GM21381 (cell line): Measurements from ENCODE around the gene BCAS3.
A peak's percentile ranks its signal among the peaks of the same experiment; 100 is the strongest.
"Not testable (repeated sequence)": the region's sequence is repeated elsewhere in the genome, so short reads cannot be mapped to it uniquely, and the experiment has no call there.

Experiments used
- ATAC-seq: cut with Tn5 transposase; IDR thresholded peaks from one replicate; pipeline ENCODE4 v1.9.1; 2021; ENCODE audit warnings: mild to moderate bottlenecking, moderate library complexity; ENCODE audit not compliant: unreplicated experiment

BCAS3 gene

DNA sequence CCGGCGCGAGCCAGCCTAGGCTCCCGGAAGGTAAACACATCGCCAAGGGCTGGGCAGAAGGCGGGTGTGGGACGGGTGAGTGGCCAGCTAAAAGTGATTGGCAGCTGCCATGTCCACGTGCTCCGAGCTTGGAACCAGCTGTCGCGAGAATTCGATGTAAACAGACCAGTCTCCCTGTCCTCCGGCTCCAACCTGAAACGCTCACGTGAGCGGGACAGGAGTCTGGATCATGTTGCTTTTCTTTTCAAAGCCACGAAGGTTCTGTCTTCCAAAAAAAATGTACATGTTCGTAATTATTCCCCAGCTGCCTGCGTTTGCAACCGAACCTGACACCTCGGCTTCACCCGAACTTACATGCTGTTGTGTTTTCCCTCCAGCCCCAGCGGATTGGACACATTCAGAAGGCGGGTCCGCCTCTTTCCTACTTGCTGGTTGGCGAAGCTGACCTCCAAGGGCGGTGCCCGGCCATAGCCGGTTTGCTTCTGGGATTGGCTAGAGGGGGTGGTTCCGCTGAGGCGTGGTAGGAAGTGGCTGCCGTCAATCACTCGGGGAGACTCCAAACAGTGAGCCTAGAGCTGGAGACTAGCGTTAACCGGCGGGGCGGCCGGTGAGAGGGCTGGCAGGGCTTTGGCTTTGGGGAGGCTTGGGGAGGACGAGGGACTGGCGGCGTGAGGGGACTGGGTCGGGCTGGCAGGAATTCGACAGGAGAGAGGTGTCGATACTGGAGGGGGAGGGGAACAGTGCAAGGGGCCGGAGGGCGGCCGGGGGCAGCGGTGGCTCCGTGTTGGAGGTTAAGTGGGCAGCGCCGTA is at the start of gene BCAS3:
BCAS3 (plus strand) TSS at position 544 of the 810 bp plus-strand sequence.
- ATAC-seq = peak; percentile 96

DNA sequence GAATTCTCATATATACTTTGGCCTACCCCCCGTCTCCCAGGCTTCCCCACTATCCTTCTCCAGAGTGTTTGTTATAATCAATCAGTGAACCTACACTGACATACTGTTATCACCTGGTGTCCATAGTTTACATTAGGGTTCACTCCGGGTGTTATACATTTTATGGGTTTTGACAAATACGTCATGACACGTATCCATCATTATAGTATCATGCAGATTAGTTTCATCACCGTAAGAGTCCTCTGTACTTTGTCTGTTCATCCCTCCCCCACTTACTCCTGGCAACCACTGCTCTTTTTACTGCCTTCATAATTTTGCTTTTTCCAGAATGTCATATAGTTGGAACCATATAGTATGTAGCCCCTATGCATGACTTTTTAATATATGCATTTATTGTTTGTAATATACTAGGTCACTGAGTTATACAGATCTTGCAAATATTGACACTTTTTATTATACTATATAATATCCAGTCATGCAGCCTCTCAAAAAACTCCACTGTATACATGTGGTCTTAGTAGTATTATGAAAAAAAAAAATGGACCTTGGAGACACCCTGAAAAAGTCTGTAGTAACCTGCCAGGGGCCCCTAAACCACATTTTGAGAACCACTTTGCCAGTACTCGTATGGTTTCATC is 49.3 kb upstream of the BCAS3 start:
- no peak for ATAC-seq

DNA sequence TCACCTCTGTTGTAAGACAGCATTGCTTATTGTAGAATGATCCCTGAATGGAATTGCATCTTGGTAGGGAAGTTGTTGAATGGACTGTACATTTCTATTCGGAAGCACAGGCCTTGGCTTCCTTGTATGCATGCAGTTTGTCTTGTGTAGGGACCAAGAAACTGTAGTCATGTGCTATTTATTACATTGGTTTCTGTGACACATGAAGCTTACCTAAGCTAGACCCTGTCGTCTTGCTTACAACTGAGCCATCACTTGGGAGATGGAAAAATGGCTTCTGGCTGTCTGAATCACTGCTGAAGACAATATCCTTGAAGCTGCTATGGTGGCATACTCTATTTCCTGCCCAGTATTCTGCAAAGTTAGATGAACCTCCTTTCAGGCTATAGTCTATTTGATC is 48.5 kb upstream of the BCAS3 start:
- ATAC-seq = no peak

DNA sequence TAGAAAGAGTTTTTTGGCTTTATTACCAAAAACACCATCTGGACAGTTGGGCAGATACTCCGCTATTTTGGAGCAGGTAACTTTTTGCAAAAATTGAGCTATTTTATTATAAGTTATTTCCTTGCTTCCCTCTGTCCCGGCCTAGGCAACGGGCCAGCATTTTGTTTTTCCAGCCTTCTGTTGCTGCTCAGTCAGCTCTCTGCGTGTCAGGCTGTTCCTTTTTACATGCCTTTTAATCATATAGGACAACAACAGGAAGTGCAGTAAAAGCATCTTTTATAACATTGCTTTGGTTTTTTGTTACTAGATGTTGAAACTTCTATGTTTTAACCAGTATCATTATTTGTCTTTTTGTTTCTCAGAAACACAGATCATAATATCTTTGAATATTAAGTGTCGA is 47.3 kb upstream of the BCAS3 start:
- ATAC-seq = no peak

DNA sequence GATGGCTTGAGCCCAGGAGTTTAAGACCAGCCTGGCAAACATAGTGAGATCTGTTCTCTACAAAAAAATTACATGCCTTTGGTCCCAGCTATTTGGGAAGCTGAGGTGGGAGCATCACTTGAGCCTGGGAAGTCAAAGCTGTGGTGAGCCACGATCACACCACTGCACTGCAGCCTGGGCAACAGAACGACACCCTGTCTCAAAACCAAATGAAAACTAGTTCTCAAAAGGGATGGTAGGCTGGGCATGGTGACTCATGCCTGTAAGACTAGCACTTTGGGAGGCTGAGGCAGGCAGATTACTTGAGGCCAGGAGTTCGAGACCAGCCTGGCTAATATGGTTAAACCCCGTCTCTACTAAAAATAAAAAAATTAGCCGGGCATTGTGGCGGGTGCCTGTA is 46.5 kb upstream of the BCAS3 start:
- no peak for ATAC-seq

DNA sequence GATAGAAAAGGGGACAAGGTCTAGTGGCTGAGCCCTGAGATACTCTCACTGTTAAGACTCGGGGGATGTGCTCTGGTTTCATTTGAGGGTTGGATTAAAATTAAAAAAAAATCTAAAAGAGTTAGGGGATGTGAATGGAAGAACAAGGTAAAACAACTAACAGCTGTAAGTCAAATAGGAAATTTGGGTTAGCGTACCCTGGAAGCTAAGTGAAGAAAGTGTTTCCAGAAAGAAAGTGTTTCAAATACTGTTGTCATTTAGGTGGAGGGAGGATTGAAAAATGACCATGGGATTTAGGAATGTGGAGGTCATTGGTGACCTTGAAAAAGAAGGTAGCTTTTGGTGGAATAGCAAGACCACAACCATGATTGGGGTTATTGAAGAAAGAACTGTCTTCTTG is 40.0 kb upstream of the BCAS3 start:
- no peak for ATAC-seq

DNA sequence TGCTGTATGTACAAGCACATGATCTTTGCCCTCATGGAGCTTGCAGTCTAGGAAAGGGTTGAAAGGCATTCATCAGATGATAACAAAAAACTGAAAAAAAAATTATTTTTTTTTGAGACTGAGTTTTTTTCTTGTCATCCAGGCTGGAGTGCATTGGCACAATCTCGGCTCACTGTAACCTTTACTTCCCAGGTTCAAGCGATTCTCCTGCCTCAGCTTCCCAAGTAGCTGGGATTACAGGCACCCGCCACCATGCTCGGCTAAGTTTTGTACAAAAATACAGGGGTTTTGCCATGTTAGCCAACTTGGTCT is 38.7 kb upstream of the BCAS3 start:
- no peak for ATAC-seq

DNA sequence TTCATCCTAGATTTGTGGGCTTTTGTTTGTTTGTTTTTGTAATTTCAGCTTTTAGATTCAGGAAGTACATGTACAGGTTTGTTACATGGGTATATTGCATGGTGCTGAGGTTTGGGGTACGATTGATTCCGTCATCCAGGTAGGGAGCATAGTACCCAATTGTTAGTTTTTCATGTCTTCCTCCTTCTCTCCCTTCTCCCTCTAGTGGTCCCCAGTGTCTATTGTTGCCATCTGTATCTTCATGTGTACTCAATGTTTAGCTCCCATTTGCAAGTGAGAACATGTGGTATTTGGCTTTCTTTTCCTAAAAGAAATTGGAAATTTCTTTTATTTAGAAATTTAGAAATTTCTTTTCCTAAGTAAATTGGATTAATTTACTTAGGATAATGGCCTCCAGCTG is 37.1 kb upstream of the BCAS3 start:
- no peak for ATAC-seq

DNA sequence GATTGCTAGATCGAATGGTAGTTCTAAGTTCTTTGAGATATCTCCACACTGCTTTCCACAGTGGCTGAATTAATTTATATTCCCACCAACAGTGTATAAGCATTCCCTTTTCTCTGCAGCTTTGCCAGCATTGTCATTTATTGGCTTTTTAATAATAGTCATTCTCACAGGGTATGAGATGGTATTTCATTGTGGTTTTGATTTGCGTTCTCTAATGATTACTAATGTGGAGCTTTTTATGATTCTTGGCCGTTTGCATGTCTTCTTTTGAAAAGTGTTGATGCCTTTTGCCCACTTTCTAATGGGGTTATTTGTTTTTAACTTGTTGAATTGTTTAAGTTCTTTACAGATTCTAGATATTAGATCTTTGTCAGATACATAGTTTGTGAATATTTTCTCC is 36.5 kb upstream of the BCAS3 start:
- ATAC-seq = no peak

DNA sequence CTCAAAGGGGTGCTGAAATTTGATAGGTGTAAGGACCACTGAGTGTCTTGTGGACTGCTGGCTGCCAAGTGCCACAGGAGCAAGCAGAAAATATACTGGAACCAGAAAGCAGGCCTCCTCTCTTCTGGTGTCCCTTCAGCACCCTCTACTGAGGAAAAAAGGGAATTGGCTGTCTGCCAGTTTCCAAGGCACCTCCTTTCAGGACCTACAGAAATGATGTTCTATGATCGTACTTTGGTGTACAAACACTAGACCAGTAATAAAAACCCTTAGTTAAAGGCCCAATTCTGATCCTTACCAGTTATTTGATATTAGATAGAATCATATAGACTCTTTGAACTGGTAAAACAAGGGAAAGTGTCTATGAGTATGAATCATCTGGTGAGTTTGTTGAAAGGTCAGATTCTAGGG is 35.8 kb upstream of the BCAS3 start:
- ATAC-seq = no peak

DNA sequence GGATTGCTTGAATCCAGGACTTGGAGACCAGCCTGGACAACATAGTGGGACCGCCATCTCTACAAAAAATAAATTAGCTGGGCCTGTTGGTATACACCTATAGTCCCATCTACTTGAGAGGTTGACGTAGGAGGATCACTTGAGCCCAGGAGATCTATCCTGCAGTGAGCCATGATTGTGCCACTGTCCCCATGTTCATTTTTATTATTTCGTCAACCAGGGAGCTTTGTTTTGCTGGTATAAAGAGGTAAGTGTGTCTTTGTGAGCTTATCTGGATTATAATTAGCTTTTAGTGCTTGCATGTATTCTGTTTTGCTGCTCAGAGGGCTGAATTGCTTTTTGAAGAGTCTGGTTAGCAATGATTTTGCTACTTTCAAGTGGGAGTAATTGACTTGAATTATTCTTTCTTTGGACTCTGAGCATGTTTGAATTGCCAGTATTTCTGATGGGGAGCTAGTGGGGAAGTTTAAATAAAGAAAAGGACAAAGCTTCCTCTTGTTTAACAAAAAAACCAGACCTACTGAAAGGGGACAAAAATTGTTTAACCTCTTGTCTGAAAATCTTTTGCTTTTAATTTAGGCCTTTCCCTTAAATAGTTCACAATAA is 31.6 kb upstream of the BCAS3 start:
- ATAC-seq = no peak

DNA sequence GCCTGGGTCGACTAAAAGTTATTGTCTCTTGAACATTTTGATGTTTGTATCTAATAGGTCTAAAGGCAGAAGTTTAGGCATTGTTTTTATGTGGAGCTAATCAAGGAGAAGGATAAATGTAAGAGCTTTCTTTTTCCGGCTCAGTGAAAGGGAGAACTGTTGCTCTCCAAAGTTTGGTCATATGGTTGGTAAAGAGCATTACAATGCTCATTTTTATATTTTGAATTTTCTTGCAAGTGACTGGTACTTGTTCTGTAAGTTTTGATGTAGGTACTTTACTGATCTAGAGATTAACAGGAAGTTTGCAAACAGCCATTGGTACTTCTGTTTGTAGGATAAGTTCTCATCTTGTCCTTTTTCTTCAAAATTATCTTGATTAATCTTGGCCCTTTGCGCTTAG is 30.9 kb upstream of the BCAS3 start:
- ATAC-seq = no peak

DNA sequence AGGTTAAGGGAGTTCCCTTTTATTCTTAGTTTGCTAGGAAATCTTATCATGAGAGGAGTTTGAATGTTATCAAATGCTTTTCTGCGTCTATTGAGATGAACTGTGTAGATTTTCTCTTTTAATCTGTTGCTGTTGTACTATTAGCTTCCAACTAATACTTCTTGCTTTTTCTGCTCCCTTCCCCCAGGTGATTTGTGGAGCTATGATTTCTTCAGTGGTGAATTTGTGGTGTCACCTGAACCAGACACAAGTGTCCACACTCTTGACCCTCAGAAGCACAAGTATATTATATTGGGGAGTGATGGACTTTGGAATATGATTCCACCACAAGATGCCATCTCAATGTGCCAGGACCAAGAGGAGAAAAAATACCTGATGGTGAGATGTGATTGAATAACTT is 29.9 kb upstream of the BCAS3 start:
- no peak for ATAC-seq

DNA sequence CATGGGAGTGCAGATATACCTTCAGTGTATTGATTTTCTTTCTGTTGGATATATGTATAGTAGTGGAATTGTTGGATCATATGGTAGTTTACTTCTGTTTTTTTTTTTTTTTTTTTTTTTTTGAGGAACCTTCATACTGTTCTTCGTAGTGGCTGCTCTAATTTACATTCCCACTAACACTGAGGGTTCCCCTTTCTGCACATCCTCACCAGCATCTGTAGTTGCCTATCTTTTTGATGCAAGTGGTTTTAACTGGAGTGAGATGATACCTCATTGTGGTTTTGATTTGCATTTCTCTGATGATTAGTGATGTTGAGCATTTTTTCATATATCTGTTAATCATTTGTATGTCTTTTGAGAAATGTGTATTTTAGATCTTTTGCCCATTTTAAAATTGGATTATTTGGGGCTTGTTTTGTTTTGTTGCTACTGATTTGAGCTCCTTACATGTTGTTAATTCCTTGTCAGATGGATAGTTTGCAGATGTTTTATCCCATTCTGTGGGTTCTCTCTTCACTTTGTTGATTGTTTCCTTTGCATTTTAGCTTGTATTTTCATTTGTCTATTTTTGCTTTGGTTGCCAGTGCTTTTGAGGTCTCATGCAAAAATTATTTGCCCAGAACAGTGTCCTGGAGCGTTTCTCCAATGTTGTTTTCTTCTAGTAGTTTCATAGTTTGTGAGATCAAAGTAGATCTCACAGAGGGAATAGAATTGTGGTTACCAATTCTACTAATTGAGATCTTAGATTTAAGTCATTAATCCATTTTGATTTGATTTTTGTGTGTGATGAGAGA is 25.0 kb upstream of the BCAS3 start:
- peak; percentile 97 for ATAC-seq

DNA sequence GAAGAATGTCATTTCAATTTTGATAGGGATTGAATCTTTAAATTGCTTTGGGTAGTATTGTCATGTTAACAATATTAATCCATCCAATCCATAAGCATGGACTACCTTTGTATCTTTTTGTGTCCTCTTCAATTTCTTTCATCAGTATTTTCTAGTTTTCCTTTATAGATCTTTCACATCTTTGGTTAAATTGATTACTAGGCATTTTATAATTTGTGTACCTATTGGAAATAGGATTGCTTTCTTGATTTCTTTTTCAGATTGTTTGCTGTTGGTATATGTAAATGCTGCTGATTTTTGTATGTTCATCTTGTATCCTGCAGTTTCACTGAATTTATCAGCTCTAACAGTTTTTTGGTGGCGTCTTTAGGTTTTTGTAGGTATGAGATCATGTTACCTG is 24.1 kb upstream of the BCAS3 start:
- no peak for ATAC-seq

DNA sequence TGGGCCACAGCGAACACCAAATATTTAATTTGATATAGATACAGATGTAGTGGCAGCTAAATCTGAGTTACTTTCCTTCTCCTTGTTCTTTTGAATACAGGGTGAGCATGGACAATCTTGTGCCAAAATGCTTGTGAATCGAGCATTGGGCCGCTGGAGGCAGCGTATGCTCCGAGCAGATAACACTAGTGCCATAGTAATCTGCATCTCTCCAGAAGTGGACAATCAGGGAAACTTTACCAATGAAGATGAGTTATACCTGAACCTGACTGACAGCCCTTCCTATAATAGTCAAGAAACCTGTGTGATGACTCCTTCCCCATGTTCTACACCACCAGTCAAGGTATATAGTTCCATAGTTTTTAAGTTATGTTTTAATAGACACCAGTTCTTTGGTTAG is 21.2 kb upstream of the BCAS3 start:
- ATAC-seq = no peak

DNA sequence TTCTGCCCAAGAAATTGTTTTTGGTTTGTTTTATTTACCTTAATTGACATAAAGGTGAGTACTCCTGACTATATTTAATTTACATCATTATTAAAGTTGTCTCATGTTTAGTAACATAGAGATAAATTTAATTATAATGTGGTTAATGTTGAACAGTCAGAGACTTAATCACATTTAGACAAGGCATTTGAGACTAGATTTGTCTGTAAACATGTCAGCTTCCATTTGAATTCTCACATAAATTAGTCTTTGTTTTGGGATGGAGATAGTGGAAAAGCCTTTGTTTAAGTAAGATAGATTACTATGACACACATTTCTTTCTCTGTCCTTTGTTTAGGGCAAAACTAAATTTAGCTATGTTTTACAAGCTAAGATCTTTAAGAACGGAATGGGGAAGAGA is 18.5 kb upstream of the BCAS3 start:
- ATAC-seq = no peak

DNA sequence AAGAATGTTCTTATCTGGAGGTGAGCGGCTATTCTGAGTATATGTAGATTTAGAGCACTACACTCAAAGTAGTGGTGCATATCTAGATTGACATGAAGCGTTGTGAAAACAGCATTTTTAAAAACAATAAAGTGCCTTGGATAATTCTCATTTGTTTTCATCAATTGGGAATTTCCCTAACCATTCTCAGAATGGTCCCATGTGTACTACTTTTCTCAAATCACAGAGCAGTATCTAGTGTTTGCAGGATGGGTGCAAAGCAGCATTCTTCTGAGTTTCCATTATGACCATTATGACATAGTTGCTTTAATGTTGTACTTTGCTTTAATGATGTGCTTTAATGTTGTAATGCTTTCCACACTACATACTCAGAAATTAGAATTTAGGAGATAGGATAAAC is 16.2 kb upstream of the BCAS3 start:
- ATAC-seq = no peak

DNA sequence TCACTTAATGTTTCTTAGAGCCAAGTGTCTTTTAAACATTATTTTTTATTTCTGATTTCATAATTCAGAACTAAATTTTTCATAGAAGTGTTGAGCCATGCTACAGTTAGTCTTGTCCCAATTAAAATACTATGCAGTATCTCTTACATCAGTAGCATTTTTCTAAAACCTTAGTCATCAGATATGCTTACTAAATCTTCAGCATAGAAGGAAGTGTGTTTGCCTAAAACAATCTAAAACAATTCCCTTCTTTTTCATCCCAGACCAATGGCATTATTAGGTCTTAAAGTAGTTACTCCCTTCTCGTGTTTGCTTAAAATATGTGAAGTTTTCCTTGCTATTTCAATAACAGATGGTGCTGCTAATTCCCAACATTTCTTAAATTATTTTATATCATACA is 13.6 kb upstream of the BCAS3 start:
- ATAC-seq = no peak

DNA sequence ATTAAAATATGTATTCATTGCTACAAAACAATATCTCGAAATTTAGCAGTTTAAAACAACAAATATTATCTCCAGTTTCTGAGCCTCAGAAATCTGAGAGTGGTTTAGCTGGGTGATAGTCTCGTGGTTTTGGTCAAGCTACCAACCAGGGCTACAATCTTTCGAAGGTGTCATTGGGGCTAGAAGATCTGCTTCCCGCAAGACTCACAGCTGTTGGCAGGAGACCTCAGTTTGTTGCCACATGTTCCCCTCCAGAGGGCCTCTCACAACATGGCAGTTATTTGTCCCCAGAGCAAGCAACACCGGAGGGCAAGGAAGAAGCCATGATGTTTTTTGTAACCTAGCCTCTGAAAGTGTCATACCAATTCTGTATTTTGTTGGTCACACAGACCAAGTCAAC is 12.0 kb upstream of the BCAS3 start:
- ATAC-seq = no peak

DNA sequence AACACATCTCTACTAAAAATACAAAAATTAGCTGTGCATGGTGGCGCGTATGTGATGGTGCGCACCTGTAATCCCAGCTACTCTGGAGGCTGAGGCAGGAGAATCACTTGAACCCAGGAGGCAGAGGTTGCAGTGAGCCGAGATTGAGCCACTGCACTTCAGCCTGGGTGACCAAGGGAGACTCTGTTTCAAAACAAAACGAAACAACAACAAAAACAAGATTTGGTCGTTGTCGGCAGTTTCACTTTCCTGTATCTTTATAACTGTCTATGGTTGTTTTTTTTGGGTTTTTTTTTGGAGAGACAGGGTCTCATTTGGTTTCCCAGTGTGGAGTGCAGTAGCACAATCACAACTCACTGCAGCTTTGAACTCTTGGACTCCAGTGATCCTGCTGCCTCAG is 8.9 kb upstream of the BCAS3 start:
- not testable (repeated sequence) for ATAC-seq

DNA sequence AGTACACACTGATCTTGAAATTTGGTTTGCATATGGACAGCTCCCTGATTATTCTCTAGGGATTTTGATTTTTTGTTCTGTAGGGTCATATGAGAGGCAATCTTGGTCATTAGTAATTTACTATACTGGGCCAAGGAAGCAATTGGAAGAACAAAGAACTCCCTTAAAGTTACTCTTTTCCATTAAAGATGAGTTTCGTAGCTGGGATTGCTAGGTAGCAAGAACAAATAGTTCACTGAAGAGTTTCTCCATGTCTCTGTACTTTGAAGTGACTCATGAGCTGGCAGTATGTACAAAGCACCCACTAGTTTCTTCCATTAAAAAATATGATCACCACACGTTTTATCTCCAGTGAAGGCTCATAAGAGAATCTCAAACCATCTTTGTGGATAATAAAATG is 6.2 kb upstream of the BCAS3 start:
- no peak for ATAC-seq
